ENCODE results near the gene PFKP. TPM values are rescaled to one million over a fixed set of nuclear protein-coding genes. Genes with fewer than 3 reads are reported as not detected.

Gene PFKP
- total RNA-seq, 1 donor from 2014 or later = 150 TPM

DNA sequence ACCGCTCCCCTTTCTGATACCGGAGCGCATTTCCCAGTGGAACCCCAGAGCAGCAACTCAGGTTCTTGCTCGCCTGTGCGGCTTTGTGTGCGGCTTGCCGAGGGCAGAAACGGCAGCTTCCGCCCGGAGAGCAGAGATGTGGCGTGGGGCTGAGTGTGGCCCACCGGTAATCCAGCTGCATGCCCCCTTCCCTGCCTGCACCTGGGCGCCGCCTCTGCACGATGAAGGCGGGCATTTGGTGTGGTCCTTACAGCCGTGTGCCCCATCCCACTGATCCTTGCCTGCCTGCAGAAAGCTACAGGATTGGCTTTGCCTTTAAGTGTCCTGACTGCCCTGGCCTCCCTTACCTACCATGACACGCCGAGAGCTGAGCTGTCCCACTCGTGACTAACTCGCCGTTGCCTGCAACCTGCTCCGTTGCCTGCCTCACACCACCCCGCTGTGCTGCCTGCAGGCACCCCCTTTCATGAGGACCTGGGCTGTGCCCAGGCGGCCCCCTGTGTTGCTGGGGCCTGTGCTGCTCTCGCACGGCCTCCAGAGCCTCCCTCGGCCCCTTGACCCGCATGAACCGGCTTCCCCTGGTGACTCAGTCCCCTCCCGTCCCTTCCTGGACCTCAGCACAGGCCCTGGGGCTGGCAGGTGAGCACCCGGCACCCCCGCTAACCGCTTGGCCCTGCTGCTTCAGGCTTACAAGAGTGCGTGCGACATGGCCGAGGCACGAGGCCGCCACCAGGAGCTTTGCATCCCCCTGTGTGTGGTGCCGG lies 57.2 kb downstream of the PFKP start:
- Mint-ChIP-seq H3K4me1 (ENCODE audit: unreplicated experiment) (peaks cover 31% of the 10 kb centered on the region), H3K4me3 (ENCODE audit: unreplicated experiment) (no peak overlapping the region), H3K36me3 (ENCODE audit: unreplicated experiment) (peaks cover 37% of the 10 kb centered on the region), H3K27ac (ENCODE audit: unreplicated experiment) (no peak overlapping the region), H3K9me3 (ENCODE audit: unreplicated experiment) (no peaks in the 10 kb centered on the region), H3K27me3 (ENCODE audit: unreplicated experiment) (no peaks in the 10 kb centered on the region)
- DNase-seq (ENCODE audit: extremely low spot score, unreplicated experiment) = no peak
- TF ChIP-seq, protein P1, sequence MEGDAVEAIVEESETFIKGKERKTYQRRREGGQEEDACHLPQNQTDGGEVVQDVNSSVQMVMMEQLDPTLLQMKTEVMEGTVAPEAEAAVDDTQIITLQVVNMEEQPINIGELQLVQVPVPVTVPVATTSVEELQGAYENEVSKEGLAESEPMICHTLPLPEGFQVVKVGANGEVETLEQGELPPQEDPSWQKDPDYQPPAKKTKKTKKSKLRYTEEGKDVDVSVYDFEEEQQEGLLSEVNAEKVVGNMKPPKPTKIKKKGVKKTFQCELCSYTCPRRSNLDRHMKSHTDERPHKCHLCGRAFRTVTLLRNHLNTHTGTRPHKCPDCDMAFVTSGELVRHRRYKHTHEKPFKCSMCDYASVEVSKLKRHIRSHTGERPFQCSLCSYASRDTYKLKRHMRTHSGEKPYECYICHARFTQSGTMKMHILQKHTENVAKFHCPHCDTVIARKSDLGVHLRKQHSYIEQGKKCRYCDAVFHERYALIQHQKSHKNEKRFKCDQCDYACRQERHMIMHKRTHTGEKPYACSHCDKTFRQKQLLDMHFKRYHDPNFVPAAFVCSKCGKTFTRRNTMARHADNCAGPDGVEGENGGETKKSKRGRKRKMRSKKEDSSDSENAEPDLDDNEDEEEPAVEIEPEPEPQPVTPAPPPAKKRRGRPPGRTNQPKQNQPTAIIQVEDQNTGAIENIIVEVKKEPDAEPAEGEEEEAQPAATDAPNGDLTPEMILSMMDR (IDR thresholded peaks at IDR 0.05) = no peak

GRCh38 chr10:3125527-3126170 lies 58.3 kb downstream of the PFKP start:
- TF ChIP-seq, protein P1 (IDR thresholded peaks at IDR 0.05) = no peak
- Mint-ChIP-seq H3K27me3 (ENCODE audit: unreplicated experiment) (no peaks in the 10 kb centered on the region), H3K27ac (ENCODE audit: unreplicated experiment) (peak overlapping the region; percentile 44), H3K9me3 (ENCODE audit: unreplicated experiment) (no peaks in the 10 kb centered on the region), H3K4me1 (ENCODE audit: unreplicated experiment) (peaks cover 31% of the 10 kb centered on the region), H3K4me3 (ENCODE audit: unreplicated experiment) (no peak overlapping the region), H3K36me3 (ENCODE audit: unreplicated experiment) (peaks cover 38% of the 10 kb centered on the region)
- no peak for DNase-seq (ENCODE audit: extremely low spot score, unreplicated experiment)

GRCh38 chr10:3126249-3126648 lies 58.9 kb downstream of the PFKP start:
- DNase-seq (ENCODE audit: extremely low spot score, unreplicated experiment) = no peak
- TF ChIP-seq, protein P1 (IDR thresholded peaks at IDR 0.05) = no peak
- H3K4me3 Mint-ChIP-seq (ENCODE audit: unreplicated experiment) = no peak overlapping the region
- no peaks in the 10 kb centered on the region for H3K27me3 Mint-ChIP-seq (ENCODE audit: unreplicated experiment)
- peaks cover 36% of the 10 kb centered on the region for H3K36me3 Mint-ChIP-seq (ENCODE audit: unreplicated experiment)
- H3K4me1 Mint-ChIP-seq (ENCODE audit: unreplicated experiment) = peaks cover 31% of the 10 kb centered on the region
- H3K9me3 Mint-ChIP-seq (ENCODE audit: unreplicated experiment) = no peaks in the 10 kb centered on the region
- peak overlapping the region; percentile 52 for H3K27ac Mint-ChIP-seq (ENCODE audit: unreplicated experiment)

- no peak for DNase-seq (ENCODE audit: extremely low spot score, unreplicated experiment)
- Mint-ChIP-seq H3K27me3 (ENCODE audit: unreplicated experiment) (no peaks in the 10 kb centered on the region), H3K4me3 (ENCODE audit: unreplicated experiment) (no peak overlapping the region), H3K36me3 (ENCODE audit: unreplicated experiment) (peaks cover 33% of the 10 kb centered on the region), H3K27ac (ENCODE audit: unreplicated experiment) (peak overlapping the region; percentile 52), H3K4me1 (ENCODE audit: unreplicated experiment) (peaks cover 30% of the 10 kb centered on the region), H3K9me3 (ENCODE audit: unreplicated experiment) (no peaks in the 10 kb centered on the region)
- TF ChIP-seq, protein P1 (IDR thresholded peaks at IDR 0.05) = no peak
Measured at GRCh38 chr10:3126741-3127346, 59.5 kb downstream of the PFKP start.

DNA sequence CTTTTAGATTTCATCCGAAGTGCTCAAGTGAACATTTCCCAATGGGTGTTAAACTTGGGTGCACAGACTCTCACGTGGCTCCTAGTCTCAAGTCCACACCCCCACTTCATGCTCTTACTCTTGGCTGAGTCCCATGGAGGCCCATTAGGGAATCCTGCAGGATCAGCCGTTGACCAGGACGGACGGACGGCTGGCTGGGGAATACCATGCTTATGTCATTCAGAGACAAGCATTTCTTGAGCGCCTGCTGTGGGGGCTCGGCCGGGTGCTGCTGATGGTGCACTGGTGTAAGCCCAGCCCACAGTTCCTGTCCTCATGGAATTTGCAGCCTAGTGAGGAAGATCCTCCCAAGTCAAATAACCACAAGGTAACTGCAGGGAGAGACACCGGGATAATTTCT lies 60.6 kb downstream of the PFKP start:
- Mint-ChIP-seq H3K36me3 (ENCODE audit: unreplicated experiment) (peaks cover 33% of the 10 kb centered on the region), H3K4me1 (ENCODE audit: unreplicated experiment) (peaks cover 21% of the 10 kb centered on the region), H3K4me3 (ENCODE audit: unreplicated experiment) (no peak overlapping the region), H3K27ac (ENCODE audit: unreplicated experiment) (no peak overlapping the region), H3K9me3 (ENCODE audit: unreplicated experiment) (no peaks in the 10 kb centered on the region), H3K27me3 (ENCODE audit: unreplicated experiment) (no peaks in the 10 kb centered on the region)
- TF ChIP-seq, protein P1 (IDR thresholded peaks at IDR 0.05) = no peak
- DNase-seq (ENCODE audit: extremely low spot score, unreplicated experiment) = no peak
